Measurements from ENCODE around the gene EVPL.

- TF ChIP-seq TAF1 (IDR thresholded peaks at IDR 0.05; ENCODE audit: borderline replicate concordance, insufficient read depth, low read length), result no peak
- no peak for TF ChIP-seq POLR2AphosphoS5 (IDR thresholded peaks at IDR 0.05; ENCODE audit: low read depth, low read length)
These were observed 31.7 kb downstream of the EVPL start for GRCh38 chr17:75995385-75995925.
